Mesenteric fat pad (tissue), 1 donor: Measurements from ENCODE around the gene MTM1. TPM values are rescaled to one million over a fixed set of nuclear protein-coding genes. Genes with fewer than 3 reads are reported as not detected.

Experiments
- DNase-seq: peaks from one replicate; pipeline ENCODE4 v3.0.0-alpha.2; 2020; ENCODE audit warnings: low spot score
- total RNA-seq: library from RNA; stranded (reverse); fragmentation: NEBNext Ultra II Directional; extraction: Animal tissue kit (Norgen Biotek cat#: 25700); gene quantifications from one replicate; pipeline ENCODE4 v1.2.1, GENCODE V29; 2021
- donor health status: DM: yes; HTN: yes; CAD: no.

Gene MTM1
- total RNA-seq, 1 donor from 2014 or later: 15.7 TPM

GRCh38 chrX:150602296-150602695 is 33.9 kb downstream of the MTM1 start:
- DNase-seq: no peak

- DNase-seq: no peak
Observed at GRCh38 chrX:150602743-150603142, 34.3 kb downstream of the MTM1 start.

- no peak for DNase-seq
Observed at GRCh38 chrX:150605603-150606002, 37.2 kb downstream of the MTM1 start.

GRCh38 chrX:150607201-150607600 is 38.8 kb downstream of the MTM1 start:
- no peak for DNase-seq

GRCh38 chrX:150610043-150610442 is 41.6 kb downstream of the MTM1 start:
- DNase-seq: no peak

GRCh38 chrX:150610446-150610845 is 42.0 kb downstream of the MTM1 start:
- DNase-seq: no peak

GRCh38 chrX:150615356-150615755 is 46.9 kb downstream of the MTM1 start:
- no peak for DNase-seq

- DNase-seq: no peak
Observed at GRCh38 chrX:150616179-150616862, 47.9 kb downstream of the MTM1 start.

- no peak for DNase-seq
Observed at GRCh38 chrX:150616863-150617198, 48.4 kb downstream of the MTM1 start.

GRCh38 chrX:150621652-150622051 is 53.2 kb downstream of the MTM1 start:
- no peak for DNase-seq

GRCh38 chrX:150623583-150623982 is 55.2 kb downstream of the MTM1 start:
- DNase-seq: no peak

GRCh38 chrX:150625097-150625496 is 56.7 kb downstream of the MTM1 start:
- DNase-seq: no peak

- DNase-seq: no peak
Observed at GRCh38 chrX:150625875-150626274, 57.5 kb downstream of the MTM1 start.

GRCh38 chrX:150627957-150628356 is 59.5 kb downstream of the MTM1 start:
- no peak for DNase-seq

GRCh38 chrX:150635952-150636351 is 67.5 kb downstream of the MTM1 start:
- DNase-seq: no peak

GRCh38 chrX:150642423-150642822 is 74.0 kb downstream of the MTM1 start:
- DNase-seq: no peak

- no peak for DNase-seq
Observed at GRCh38 chrX:150643271-150643670, 74.8 kb downstream of the MTM1 start.

- DNase-seq: no peak
Observed at GRCh38 chrX:150643958-150644357, 75.5 kb downstream of the MTM1 start.

- no peak for DNase-seq
Observed at GRCh38 chrX:150644422-150644821, 76.0 kb downstream of the MTM1 start.

GRCh38 chrX:150647331-150647730 is 78.9 kb downstream of the MTM1 start:
- no peak for DNase-seq

- DNase-seq: no peak
Observed at GRCh38 chrX:150648296-150648940, 80.0 kb downstream of the MTM1 start.

- DNase-seq: no peak
Observed at GRCh38 chrX:150649096-150649870, 80.9 kb downstream of the MTM1 start.
